IPS DF 4.7 (cell line): Measurements from ENCODE around the gene IRGQ.
A peak's percentile ranks its signal among the peaks of the same experiment; 100 is the strongest.
"Not testable (repeated sequence)": the region's sequence is repeated elsewhere in the genome, so short reads cannot be mapped to it uniquely, and the experiment has no call there.

Experiments used
- DNase-seq: peaks from one replicate; pipeline ENCODE4 v3.0.0-alpha.2; 2013; ENCODE audit warnings: low spot score; ENCODE audit errors: extremely low read depth

Gene IRGQ

GRCh38 chr19:43595999-43596841 lies at the start of gene IRGQ, which contains the start of gene ZNF576:
TSS of gene IRGQ (minus strand) at chr19:43596134. CDS start at chr19:43595338, 796 bp downstream.
TSS of gene ZNF576 (plus strand) at chr19:43596595. CDS start at chr19:43597109, 514 bp downstream.
- peak; percentile 99 for DNase-seq

GRCh38 chr19:43644181-43644580 lies 48.2 kb upstream of the IRGQ start:
- no peak for DNase-seq

- DNase-seq = no peak
These were observed 47.4 kb upstream of the IRGQ start for GRCh38 chr19:43643326-43643725.

DNA sequence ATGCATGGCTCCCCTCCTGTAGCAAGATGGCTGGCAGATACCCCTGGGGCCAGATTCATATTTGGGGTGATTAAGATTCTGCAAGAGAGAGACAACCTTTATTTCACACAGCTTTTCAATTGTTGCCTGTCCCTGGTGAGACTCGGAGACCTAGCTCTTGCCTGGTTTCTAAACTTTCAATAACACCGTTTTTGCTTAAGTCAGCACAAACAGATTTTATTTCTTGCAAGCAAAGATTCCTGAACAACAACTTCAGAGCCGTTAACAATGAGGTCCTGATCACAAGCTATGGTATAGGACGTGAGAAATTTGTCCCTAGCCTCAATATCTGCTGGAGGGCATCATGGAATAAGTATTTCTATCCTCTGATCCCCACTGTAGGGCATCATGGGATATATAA lies 46.6 kb upstream of the IRGQ start:
- DNase-seq = no peak

DNA sequence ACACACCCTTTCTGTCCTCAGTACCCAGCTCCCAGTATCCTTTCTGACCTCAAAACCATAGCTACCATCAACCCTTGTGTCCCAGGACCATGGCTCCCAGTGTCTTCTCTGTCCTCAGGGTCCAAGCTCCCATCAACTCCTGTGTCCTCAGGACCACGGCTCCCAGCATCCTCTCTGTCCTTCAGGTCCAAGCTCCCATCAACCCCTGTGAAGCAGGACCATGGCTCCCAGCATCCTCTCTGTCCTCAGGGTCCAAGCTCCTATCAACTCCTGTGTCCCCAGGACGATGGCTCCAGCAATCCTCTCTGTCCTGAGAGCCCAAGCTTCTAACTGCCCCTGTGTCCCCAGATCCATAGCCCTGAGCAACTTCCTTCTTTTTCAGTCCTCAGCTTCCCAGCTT lies 45.4 kb upstream of the IRGQ start:
- no peak for DNase-seq

DNA sequence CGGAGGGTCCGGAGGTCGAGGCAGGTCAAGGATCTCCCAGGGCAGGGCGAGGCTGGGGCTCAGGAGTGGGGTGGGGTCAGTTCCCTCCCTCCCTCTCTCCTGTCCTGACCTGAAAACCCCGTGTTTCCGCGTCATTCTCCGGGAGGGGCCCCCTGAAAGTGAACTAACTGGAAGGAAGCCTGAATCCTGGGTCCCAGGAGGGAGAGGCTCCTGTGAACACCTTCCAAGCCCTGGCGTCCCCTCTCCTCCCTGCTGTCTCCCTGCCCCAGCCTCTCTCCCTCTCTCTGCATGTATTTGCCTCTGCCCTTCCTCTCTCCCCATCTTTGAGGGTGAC lies 44.5 kb upstream of the IRGQ start:
- no peak for DNase-seq

DNA sequence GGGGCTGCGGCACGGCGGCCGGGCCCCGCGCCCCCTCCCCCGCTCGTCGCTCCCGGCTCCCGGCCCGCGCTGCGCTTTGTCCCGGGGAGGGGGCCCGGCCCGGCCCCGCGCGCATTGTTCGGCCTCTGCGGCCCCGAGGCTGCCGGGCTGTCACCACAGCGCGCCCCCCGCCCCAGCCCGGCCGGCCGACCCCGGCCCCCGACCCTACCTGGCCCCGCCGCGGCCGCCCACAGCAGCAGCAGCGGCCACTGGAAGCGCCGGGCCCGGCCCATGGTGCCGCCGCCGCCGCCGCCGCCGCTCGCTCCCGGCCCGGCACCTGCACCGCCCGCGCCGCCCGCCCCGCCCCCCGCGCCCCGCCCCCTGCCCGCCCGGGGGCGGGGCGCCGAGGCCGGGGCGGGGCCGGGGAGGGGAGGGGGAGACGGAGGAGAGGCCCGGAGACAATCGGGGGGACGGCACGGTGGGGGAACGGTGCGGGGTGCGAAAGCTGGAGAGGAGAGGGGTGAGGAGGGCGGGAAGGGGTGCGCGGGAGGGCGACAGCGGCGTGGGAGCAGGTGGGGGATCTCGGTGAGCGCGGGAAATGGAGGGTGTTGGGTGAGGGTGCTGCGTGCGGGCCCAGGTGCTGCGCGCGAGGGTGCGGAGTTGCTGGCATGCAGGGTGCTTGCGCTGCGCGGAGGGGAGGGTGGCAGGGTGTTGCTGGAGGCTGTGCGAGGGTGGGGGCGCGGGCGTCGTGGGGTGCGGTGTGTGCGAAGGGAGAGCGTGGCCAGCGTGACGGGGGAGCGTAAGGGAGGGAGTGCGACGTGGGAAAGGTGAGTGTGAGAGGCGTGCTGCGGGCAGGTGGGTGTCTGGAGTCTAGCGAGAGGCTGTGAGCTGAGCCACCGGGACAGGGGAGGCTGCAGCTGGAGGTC lies 43.8 kb upstream of the IRGQ start, which contains the start of gene CADM4:
Gene CADM4 (minus strand): TSS at position 332 of the 905 bp plus-strand sequence. CDS start 60 bp downstream, at position 272.
- no peak for DNase-seq

DNA sequence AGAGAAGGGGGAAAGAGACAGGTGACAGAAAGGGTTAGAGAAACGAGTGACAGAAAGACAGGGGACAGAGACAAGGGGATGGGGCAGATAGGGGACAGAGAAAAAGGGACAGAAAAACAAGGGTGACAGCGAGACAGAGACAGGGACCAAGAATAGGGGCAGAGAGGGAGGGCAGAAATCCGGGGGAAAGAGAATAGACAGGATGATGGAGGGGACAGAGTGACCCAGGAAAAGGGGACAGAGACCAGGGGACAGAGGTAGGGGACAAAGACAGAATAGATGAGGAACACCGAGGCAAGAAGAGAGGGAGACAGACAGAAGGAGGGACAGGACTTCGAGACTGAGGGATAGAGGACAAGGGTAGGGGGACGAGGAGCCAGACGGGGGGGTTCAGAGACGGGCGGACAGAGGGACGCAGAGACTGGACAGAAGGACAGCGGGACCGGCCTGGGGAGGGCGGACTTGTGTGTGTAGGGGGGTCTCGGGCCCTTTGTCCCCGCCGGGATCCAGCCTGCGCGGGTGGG lies 43.1 kb upstream of the IRGQ start:
- no peak for DNase-seq

DNA sequence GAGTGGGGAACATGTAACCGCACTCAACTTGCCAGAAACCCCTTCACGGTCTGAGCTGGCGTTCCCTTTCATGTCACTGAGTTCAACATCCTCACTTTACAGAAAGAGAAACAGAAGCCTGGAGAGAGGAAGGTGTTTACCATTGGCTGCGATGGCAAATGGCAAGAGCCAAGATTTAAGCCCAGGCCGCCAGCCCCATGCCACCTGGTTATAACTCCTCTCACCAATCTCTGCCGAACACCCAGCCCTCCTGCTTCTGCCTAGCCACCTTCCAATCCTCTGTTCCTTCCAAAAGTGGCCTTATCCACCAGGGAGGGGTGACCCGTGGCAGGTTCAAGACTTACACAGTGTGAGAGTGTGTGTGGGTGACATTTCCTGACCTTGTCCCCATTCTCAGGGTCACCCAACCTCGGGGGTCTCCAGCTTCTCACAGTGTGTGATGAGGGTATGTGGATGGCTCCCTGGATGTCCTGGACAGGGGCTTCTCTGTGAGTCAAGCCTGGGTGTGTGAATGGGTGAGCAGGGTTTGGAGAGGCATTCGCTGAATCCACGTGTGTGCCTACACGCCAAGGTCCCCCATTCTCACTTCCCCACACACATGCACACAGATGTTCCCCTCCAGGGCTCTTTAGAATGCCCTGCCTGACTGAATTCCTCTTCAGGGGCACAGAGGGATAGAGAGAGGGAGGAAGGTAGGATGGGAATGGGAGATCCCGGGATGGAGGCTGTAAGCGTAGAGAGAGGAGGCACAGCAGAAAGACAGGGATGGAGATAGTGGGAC lies 42.5 kb upstream of the IRGQ start:
- no peak for DNase-seq

DNA sequence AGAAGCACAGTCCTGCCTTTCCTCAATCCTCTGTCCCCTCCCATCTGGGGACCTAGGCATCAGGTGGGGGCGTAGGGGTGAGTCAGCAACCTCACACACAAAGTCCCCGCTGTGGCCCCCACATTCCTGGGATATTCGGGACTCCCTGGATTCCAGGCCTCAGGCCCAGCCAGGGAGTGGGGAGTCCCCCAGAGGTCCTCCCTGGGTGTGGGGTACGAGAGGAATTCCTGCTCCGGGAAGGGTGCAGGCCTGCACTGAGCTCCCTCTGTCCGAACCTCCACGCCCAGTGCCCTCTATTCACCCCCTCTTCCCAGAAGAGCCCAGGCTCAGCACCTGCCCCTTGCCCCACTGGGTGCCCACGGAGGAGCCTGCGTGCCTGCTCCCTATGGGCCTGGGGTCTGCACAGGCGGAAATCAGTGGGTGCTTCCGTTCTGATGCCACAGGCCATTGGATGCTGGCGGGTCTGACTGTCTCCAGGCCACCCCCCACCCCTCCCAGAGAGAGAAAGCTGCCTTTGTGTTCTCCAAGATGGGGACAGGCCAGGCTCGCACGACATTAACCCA lies 40.3 kb upstream of the IRGQ start:
- no peak for DNase-seq

DNA sequence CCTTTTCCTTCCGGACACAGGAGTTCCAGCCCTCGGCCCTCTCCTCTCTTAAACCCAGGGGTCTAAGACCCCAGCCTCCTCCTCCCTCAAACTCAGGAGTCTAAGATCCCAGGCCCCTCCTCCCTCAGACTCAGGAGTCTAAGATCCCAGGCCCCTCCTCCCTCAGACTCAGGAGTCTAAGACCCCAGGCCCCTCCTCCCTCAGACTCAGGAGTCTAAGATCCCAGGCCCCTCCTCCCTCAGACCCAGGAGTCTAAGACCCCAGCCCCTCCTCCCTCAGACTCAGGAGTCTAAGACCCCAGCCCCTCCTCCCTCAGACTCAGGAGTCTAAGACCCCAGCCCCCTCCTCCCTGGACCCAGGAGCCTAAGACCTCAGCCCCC lies 39.6 kb upstream of the IRGQ start:
- DNase-seq = not testable (repeated sequence)

- DNase-seq = no peak
These were observed 39.1 kb upstream of the IRGQ start for GRCh38 chr19:43634872-43635560.

GRCh38 chr19:43634506-43634871 lies 38.6 kb upstream of the IRGQ start:
- no peak for DNase-seq

- DNase-seq = no peak
These were observed 38.1 kb upstream of the IRGQ start for GRCh38 chr19:43634068-43634467.

GRCh38 chr19:43633520-43633919 lies 37.6 kb upstream of the IRGQ start:
- no peak for DNase-seq

GRCh38 chr19:43631491-43631890 lies 35.6 kb upstream of the IRGQ start:
- no peak for DNase-seq

DNA sequence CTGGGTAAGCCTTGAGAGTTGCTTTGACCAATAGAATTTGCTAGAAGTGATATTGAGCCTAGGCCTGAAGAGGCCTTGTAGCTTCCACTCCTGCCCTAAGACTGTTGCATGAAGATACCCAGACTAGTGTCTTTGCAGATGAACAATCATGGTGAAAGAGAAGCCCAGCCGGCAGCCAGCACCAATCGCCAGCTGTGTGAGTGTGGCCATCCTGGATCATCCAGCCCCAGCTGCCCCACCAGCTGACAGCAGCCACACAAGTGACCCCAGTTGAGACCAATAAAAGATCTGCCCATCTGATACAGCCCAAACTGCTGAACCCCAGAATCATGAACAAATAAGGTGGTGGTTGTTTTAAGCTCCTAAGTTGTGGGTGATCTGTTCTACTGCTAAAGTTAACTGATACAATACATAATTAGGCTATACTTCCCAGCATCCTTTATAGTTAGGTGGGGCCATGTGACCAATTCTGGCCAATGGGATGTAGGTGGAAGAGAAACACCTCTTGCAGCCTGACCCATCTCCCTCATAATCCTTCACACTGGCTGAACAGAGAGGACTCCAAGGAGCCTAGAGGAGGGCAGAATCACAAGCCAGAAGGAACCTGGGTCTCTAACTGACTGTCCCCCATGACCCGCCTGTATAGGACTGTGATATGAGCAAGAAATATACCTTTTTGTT lies 32.9 kb upstream of the IRGQ start:
- no peak for DNase-seq

GRCh38 chr19:43626838-43627237 lies 30.9 kb upstream of the IRGQ start:
- DNase-seq = no peak

DNA sequence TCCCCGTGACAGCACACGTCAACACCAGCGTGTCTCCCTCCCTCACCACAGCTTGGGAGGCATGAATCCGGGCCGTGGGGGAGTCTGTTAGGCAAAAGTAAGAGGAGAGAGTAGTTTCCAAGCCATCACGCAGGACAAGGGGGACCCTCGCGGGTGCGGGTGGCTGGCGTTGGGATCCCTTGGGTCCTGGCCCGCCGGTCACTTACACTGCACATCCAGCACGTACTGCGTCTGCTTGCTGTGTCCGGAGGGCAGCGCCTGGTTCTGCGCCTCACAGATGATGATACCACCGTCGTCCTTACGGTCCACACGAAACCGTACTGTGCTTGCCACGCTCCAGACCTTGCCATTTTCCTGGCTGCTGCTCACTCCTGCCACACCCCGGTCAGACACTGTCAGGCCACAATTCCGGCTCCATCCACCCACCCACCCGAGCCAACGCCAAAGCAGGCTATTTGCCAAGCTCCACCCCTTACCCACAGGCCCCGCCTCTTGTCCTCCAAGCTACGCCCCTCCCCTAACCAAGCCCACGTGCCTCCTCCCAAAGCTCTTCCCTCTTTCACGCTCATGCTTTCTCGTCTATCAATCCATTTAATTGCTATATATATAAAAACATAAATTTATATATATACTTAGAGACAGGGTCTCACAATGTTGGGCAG lies 30.1 kb upstream of the IRGQ start:
- DNase-seq = no peak
